Bronchial epithelial cell (primary cell): Measurements from ENCODE around the gene SRR. TPM values are rescaled to one million over a fixed set of nuclear protein-coding genes. Genes with fewer than 3 reads are reported as not detected.
"Not testable (repeated sequence)": the region's sequence is repeated elsewhere in the genome, so short reads cannot be mapped to it uniquely, and the experiment has no call there.

Experiments used
- DNase-seq: peaks from one replicate; pipeline ENCODE4 v3.0.0-alpha.2; 2010; ENCODE audit warnings: low read depth
- FAIRE-seq: peaks from 2 replicates; lab custom pipeline; 2011; peaks lifted over from hg19 to GRCh38; lab: Jason Lieb, UNC
- H3K27me3 ChIP-seq: 2 replicates; pipeline ENCODE4 v1.5.1; 2011; ENCODE audit warnings: low read length; ENCODE audit not compliant: control insufficient read depth, insufficient read depth
- H3K36me3 ChIP-seq: 2 replicates; pipeline ENCODE4 v1.5.1; 2011; ENCODE audit warnings: low read length; ENCODE audit not compliant: control insufficient read depth, insufficient read depth
- H3K4me3 ChIP-seq: 2 replicates; pipeline ENCODE4 v1.5.1; 2011; ENCODE audit warnings: mild to moderate bottlenecking, low read depth, low read length, control low read depth
- total RNA-seq: library from RNA; depleted of rRNA; stranded (reverse); fragments of >200 nt; gene quantifications from 2 replicates; pipeline ENCODE4 v1.2.1, GENCODE V29; 2014
- TF ChIP-seq, protein P1 (sequence below): IDR thresholded peaks from 2 replicates; pipeline ENCODE4 v1.5.1; 2011; ENCODE audit warnings: mild to moderate bottlenecking, moderate library complexity, low read length, control low read depth, inconsistent platforms; ENCODE audit not compliant: insufficient read depth, severe bottlenecking

SRR gene
- total RNA-seq, 1 donor from 2014 or later, result 10.5 TPM

DNA sequence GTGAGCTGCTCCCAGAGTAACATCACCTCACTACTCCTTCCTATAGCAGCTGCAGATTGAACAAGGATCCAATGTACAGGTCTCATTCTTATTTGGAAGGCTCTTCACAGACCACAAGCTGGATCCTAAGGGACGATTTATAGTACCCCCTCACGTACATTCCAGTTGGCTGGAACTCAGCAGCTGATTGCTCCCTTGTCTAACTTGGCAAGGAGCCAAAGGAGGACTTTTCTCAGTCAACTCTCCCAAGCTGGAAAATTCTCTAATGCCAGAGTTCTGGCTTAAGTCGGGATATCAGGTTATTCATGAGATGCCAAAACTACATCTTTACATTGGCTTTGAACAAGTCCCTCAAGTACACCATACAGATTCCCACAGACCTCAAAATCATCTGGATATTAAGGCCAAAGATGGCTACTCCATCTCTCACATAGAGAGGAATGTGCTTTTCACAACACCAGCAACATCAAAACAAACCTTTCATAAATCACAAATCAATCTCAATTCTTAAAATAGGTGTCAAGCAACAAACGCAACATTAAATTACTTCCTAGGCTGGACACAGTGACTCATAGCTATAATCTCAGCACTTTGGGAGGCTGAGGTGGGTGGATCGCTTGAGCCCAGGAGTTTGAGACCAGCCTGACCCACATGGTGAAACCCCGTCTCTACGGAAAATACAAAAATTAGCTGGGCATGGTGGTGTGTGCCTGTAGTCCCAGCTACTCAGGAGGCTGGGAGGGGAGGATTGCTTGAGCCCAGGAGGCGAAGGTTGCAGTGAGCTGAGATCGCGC is 39.5 kb upstream of the SRR start:
- no peak for DNase-seq

DNA sequence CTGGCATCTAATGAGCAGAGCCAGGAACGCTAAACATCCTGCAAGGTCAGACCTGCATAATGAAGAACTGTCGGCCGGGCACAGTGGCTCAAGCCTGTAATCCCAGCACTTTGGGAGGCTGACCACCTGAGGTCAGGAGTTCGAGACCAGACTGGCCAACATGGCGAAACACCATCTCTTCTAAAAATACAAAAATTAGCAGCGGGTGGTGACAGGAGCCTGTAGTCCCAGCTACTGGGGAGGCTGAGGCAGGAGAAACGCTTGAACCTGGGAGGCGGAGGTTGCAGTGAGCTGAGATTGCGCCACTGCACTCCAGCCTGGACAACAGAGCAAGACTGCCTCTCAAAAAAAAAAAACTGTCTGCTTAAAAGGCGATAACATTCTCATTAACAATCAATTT is 38.6 kb upstream of the SRR start:
- FAIRE-seq, H3K27me3 ChIP-seq, H3K4me3 ChIP-seq, H3K36me3 ChIP-seq, DNase-seq: not testable (repeated sequence)

More for the DNA sequence above, 39.5 kb upstream of the SRR start:
- TF ChIP-seq, protein P1, sequence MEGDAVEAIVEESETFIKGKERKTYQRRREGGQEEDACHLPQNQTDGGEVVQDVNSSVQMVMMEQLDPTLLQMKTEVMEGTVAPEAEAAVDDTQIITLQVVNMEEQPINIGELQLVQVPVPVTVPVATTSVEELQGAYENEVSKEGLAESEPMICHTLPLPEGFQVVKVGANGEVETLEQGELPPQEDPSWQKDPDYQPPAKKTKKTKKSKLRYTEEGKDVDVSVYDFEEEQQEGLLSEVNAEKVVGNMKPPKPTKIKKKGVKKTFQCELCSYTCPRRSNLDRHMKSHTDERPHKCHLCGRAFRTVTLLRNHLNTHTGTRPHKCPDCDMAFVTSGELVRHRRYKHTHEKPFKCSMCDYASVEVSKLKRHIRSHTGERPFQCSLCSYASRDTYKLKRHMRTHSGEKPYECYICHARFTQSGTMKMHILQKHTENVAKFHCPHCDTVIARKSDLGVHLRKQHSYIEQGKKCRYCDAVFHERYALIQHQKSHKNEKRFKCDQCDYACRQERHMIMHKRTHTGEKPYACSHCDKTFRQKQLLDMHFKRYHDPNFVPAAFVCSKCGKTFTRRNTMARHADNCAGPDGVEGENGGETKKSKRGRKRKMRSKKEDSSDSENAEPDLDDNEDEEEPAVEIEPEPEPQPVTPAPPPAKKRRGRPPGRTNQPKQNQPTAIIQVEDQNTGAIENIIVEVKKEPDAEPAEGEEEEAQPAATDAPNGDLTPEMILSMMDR, result no peak
- Histone ChIP-seq H3K27me3 (no peaks in the 10 kb centered on the region), H3K4me3 (no peak overlapping the region), H3K36me3 (peaks cover 5% of the 10 kb centered on the region)
- no peak for FAIRE-seq

DNA sequence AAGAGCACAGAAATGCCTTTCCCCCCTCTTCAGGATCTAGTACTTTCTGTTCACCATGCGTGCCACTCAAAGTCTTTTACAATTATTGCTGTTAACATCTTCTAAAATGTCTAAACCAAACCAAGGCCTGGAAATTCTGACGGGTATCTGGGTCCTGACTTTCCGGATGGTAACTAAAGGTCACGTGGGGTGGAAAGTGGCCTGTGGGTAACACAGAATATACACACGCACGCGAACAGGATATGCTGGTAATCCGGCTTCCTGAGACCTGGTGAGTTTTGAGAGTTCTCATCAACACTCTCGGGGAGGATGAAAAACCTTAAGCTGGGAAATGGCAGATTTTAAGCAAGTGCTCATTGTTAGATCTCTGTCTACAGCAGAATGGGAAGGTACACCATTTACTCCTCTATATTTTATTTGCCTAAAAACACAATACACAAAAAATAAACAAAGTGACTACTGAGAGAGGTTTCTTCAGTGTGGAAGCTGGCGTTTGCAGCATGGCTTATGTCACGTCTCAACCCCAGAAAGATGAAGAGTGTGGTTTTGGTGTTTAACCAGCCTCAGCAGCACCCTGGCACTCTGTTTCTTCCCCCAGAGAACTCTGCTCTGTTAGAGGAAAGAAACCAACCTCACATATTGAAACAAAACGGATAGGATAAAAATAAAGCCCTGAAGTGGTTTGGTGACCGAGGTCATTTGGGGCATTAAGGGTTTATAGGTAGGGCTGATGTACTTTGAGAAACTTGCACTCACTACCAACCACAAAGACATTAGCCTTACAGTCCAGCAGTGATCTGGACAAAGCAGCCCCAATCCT is 37.5 kb upstream of the SRR start:
- Histone ChIP-seq H3K4me3 (no peak overlapping the region), H3K27me3 (no peaks in the 10 kb centered on the region), H3K36me3 (peaks cover 3% of the 10 kb centered on the region)
- no peak for FAIRE-seq
- no peak for DNase-seq
- TF ChIP-seq, protein P1, result no peak

DNA sequence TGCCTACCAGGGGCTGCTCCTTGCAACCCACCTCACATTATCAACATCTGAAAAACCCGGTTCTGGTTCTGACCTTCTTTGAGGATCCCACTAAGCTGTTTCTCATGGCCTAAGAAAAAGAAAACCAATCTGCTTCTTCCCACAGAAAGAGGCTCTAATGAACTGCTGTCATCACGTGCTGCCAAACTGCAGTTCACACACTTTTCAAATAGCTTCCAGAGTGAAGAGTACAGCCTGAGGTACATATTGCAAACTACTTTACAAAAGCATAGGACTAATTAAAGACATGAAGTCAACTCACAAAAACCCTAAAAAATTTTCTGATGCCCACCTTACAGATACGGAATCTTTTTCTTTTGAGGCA is 36.9 kb upstream of the SRR start:
- Histone ChIP-seq H3K4me3 (no peak overlapping the region), H3K27me3 (no peaks in the 10 kb centered on the region), H3K36me3 (peaks cover 3% of the 10 kb centered on the region)
- FAIRE-seq, result no peak
- no peak for DNase-seq
- TF ChIP-seq, protein P1, result no peak

DNA sequence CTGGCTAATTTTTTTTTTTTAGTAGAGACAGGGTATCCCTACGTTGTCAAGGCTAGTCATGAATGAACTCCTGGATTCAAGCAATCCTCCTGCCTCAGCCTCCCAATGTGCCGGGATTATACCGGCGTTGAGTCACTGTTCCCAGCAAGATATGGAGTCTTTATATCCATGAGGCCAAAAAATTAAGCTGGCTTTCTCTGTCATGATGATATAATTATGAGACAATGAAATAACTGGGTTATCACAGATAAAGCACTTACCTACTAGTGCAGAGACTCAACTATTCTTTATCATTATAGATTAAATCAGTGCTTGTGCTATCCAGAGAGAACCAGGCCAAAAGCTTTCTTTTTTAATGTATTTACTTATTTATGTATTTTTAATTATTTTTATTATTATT is 36.4 kb upstream of the SRR start:
- FAIRE-seq (no peak), DNase-seq (no peak)
- H3K4me3 ChIP-seq, result no peak overlapping the region
- H3K36me3 ChIP-seq, result peaks cover 3% of the 10 kb centered on the region
- TF ChIP-seq, protein P1, result no peak
- H3K27me3 ChIP-seq, result no peaks in the 10 kb centered on the region

DNA sequence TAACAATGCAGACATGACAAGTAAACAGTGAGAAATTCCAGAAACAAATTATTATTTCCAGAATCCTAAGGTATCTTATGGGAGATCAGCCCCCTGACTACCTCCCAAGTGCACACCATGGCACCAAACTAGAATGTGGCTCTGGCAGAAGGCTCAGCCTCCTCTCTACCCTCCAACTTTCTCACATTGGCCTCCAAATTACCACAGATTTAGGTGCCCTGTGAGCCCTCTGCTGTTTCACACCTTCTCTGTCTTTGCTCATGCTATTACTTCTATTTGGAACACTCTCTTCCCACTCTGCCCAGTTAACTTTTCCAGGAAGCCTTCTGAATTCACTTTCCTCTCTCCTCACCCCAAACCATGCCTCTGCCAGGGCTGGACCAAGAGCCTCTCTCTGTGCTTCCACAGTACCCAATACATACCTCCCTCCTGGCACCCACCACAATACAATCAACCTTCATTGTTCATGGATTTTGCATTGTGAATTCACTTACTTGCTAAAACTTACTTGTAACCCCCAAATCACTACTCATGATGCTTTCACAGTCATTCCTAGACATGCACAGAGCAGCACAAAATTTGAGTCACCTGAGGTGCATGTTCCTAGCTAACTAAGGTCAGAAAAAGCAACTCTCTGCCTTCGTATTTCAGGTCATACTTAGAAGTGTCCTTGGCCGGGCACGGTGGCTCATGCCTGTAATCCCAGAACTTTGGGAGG is 31.6 kb upstream of the SRR start:
- no peak overlapping the region for H3K4me3 ChIP-seq
- FAIRE-seq, result no peak

More for the DNA sequence above, 31.6 kb upstream of the SRR start:
- TF ChIP-seq, protein P1, result no peak
- no peak for DNase-seq
- H3K27me3 ChIP-seq, result no peaks in the 10 kb centered on the region
- H3K36me3 ChIP-seq, result peaks cover 1% of the 10 kb centered on the region
